K562 (cell line): ENCODE data around the gene MSRB3. TPM values are rescaled to one million over a fixed set of nuclear protein-coding genes. Genes with fewer than 3 reads are reported as not detected.

Experiments used
- ATAC-seq: fragments of 200-7000 bp; cut with Tn5 transposase; 3 replicates; pipeline ENCODE4 v1.9.1; 2020; ENCODE audit warnings: moderate library complexity
- BruUV-seq: library from RNA; stranded (reverse); fragments of 400-500 nt; replicated peaks from 2 replicates; lab custom pipeline; 2021; lab: Mats Ljungman, UMichigan
- CTCF ChIA-PET: fragments of 300-600 bp; formaldehyde crosslinking; extraction: SDS; loops from one replicate; lab custom pipeline; 2021; ENCODE audit warnings: low intra/inter-chr PET ratio; lab: Yijun Ruan, JAX
- POLR2A ChIA-PET: fragments of 300-600, 350-650 bp; sonication (Branson Sonifier 250); formaldehyde crosslinking; extraction: SDS; loops from one replicate; lab custom pipeline; 2021; ENCODE audit warnings: antibody characterized with exemption, inconsistent platforms; lab: Yijun Ruan, JAX
- DNase-seq, 4 experiments: peaks; one replicate each; pipeline versions ENCODE4 v3.0.0 to v3.0.0-alpha.2; 2011 to 2018; ENCODE audit warnings: low spot score in 3 of 4, mixed read lengths in 3 of 4; ENCODE audit errors: extremely low read depth in 1 of 4
- FAIRE-seq: peaks from 2 replicates; lab custom pipeline; 2011; peaks lifted over from hg19 to GRCh38; lab: Jason Lieb, UNC
- H2AFZ ChIP-seq: 2 replicates; pipeline ENCODE4 v1.6.0; 2011; ENCODE audit warnings: low read depth, low read length, control low read depth, inconsistent platforms
- H3K27ac ChIP-seq: fragments of 200-600 bp; 3 replicates; pipeline ENCODE4 v1.8.0; 2011; ENCODE audit warnings: low read depth, mild to moderate bottlenecking, control low read depth, inconsistent platforms, low read length, moderate library complexity, mixed read lengths; ENCODE audit errors: extremely low read depth
- H3K27me3 ChIP-seq, 2 experiments: fragments of 300-600 bp in 1 of 2; 2 replicates in 1 of 2; 3 replicates in 1 of 2; pipeline versions ENCODE4 v1.6.0 to v1.8.0; 2011; ENCODE audit warnings: inconsistent platforms in 2 of 2, low read length in 2 of 2, mild to moderate bottlenecking in 1 of 2, mixed read lengths in 1 of 2, moderate library complexity in 1 of 2; ENCODE audit not compliant: control insufficient read depth in 2 of 2, insufficient read depth in 2 of 2
- H3K36me3 ChIP-seq: fragments of 300-600 bp; 3 replicates; pipeline ENCODE4 v1.8.0; 2011; ENCODE audit warnings: mild to moderate bottlenecking, low read length, inconsistent platforms; ENCODE audit not compliant: control insufficient read depth, insufficient read depth
- H3K4me1 ChIP-seq, 2 experiments: fragments of 200-600 bp in 1 of 2; replicated peaks in 1 of 2; 2 replicates in 1 of 2; 3 replicates in 1 of 2; pipeline versions ENCODE4 v1.5.1 to v1.8.0; 2011; ENCODE audit warnings: inconsistent platforms in 2 of 2, low read length in 2 of 2, mild to moderate bottlenecking in 1 of 2, mixed read lengths in 1 of 2, moderate library complexity in 1 of 2; ENCODE audit not compliant: control insufficient read depth in 2 of 2, insufficient read depth in 2 of 2
- H3K4me2 ChIP-seq: 2 replicates; pipeline ENCODE4 v1.6.1; 2011; ENCODE audit warnings: low read length, control low read depth, inconsistent platforms, mixed read lengths; ENCODE audit not compliant: insufficient read depth
- H3K4me3 ChIP-seq: fragments of 200-600 bp; sonication (generic), shearing (Covaris generic); 2 replicates; pipeline ENCODE4 v1.5.1; 2016; ENCODE audit warnings: control low read depth, inconsistent platforms
- H3K79me2 ChIP-seq: fragments of 200-600 bp; 3 replicates; pipeline ENCODE4 v1.8.0; 2011; ENCODE audit warnings: low read length, inconsistent platforms; ENCODE audit not compliant: control insufficient read depth, insufficient read depth
- H3K9ac ChIP-seq, 2 experiments: 2 replicates each; pipeline versions ENCODE4 v1.6.0 to v1.6.1; 2011; ENCODE audit warnings: low read depth in 2 of 2, low read length in 2 of 2, control low read depth in 1 of 2, inconsistent platforms in 1 of 2, mild to moderate bottlenecking in 1 of 2, mixed read lengths in 1 of 2; ENCODE audit not compliant: insufficient read depth in 1 of 2
- H3K9me1 ChIP-seq: one replicate; pipeline ENCODE4 v1.6.0; 2011; ENCODE audit warnings: inconsistent platforms, mild to moderate bottlenecking, low read length, moderate library complexity; ENCODE audit not compliant: control insufficient read depth, insufficient read depth
- H3K9me3 ChIP-seq: replicated peaks from 2 replicates; pipeline ENCODE4 v1.5.1; 2011; ENCODE audit warnings: low read depth, low read length, inconsistent platforms; ENCODE audit not compliant: control insufficient read depth, insufficient read depth
- H4K20me1 ChIP-seq: replicated peaks from 2 replicates; pipeline ENCODE4 v1.6.1; 2011; ENCODE audit warnings: low read length, inconsistent platforms, mixed read lengths; ENCODE audit not compliant: control insufficient read depth, insufficient read depth
- C11orf30 ChIP-seq: fragments of 450-650 bp; IDR thresholded peaks from 2 replicates; pipeline ENCODE4 v1.6.1; 2016; ENCODE audit warnings: low read depth, mild to moderate bottlenecking
- CEBPG ChIP-seq, 3 experiments: fragments of 200-800 bp in 1 of 3; sonication (Bioruptor generic) in 1 of 3; sonication (generic) in 1 of 3; formaldehyde crosslinking in 1 of 3; IDR thresholded peaks in 2 of 3; conservative IDR thresholded peaks in 1 of 3; 2 replicates each; pipeline versions ENCODE4 v1.6.1 to v1.8.0; 2016 to 2022; ENCODE audit warnings: missing compliant biosample characterization in 2 of 3, missing genetic modification characterization in 2 of 3, mild to moderate bottlenecking in 1 of 3, missing genetic modification reagents in 1 of 3
- CTCF ChIP-seq, 3 experiments: IDR thresholded peaks in 2 of 3; conservative IDR thresholded peaks in 1 of 3; 2 replicates each; pipeline ENCODE4 v1.5.1; 2011 to 2012; ENCODE audit warnings: low read length in 3 of 3, mild to moderate bottlenecking in 3 of 3, control low read depth in 2 of 3, improper control_type of control experiment in 1 of 3, inconsistent platforms in 1 of 3, low read depth in 1 of 3, mixed read lengths in 1 of 3, moderate library complexity in 1 of 3; ENCODE audit not compliant: insufficient read depth in 2 of 3
- CUX1 ChIP-seq: fragments of 200-800 bp; sonication (Bioruptor generic); IDR thresholded peaks from 2 replicates; pipeline ENCODE4 v1.6.1; 2016; ENCODE audit warnings: missing genetic modification characterization, missing compliant biosample characterization
- DLX4 ChIP-seq: fragments of 250-450 bp; sonication (Bioruptor Pico); IDR thresholded peaks from 2 replicates; pipeline ENCODE4 v1.6.1; 2021; ENCODE audit warnings: mild to moderate bottlenecking
- L3MBTL2 ChIP-seq: fragments of 450-650 bp; IDR thresholded peaks from 2 replicates; pipeline ENCODE4 v1.6.1; 2016; ENCODE audit warnings: mild to moderate bottlenecking, moderate library complexity
- NR3C1 ChIP-seq: sonication (generic); formaldehyde crosslinking; IDR thresholded peaks from 2 replicates; pipeline ENCODE4 v1.8.1; 2022; ENCODE audit warnings: missing genetic modification reagents
- PHF21A ChIP-seq: fragments of 450-650 bp; IDR thresholded peaks from 2 replicates; pipeline ENCODE4 v1.6.1; 2017; ENCODE audit warnings: low read depth, borderline replicate concordance
- POLR2B ChIP-seq: fragments of 450-650 bp; IDR thresholded peaks from 2 replicates; pipeline ENCODE4 v1.6.1; 2018; ENCODE audit warnings: low read depth; ENCODE audit not compliant: partially characterized antibody
- PTBP1 ChIP-seq: fragments of 200-400 bp; formaldehyde crosslinking; IDR thresholded peaks from 2 replicates; pipeline ENCODE4 v1.6.1; 2017; ENCODE audit warnings: low read depth, low read length
- RB1 ChIP-seq: fragments of 450-650 bp; IDR thresholded peaks from 2 replicates; pipeline ENCODE4 v1.6.1; 2017; ENCODE audit warnings: low read depth, mild to moderate bottlenecking
- SMAD1 ChIP-seq: fragments of 150-350 bp; IDR thresholded peaks from 2 replicates; pipeline ENCODE4 v1.6.1; 2014; ENCODE audit warnings: low read length, low read depth; ENCODE audit not compliant: partially characterized antibody
- U2AF1 ChIP-seq: fragments of 200-400 bp; formaldehyde crosslinking; optimal IDR thresholded peaks from 2 replicates; pipeline ENCODE3; 2017; ENCODE audit warnings: mild to moderate bottlenecking, low read depth, low read length, moderate library complexity
- ZFP36 ChIP-seq: fragments of 150-350 bp; IDR thresholded peaks from 2 replicates; pipeline ENCODE4 v1.6.1; 2018; ENCODE audit warnings: low read length, low read depth; ENCODE audit not compliant: partially characterized antibody
- WGBS: fragments of 100-300 bp; shearing (Covaris generic); methylation state at CpG from one replicate; pipeline ENCODE4 v1.1.6; 2016; ENCODE audit warnings: low coverage, mixed read lengths; ENCODE audit not compliant: insufficient coverage; ENCODE audit errors: missing lambda C conversion rate; 5-methylcytosine and 5-hydroxymethylcytosine counted together
- in situ Hi-C: fragments of 300-500 bp; cut with MboI; formaldehyde crosslinking; loops from 4 replicates; pipeline ENCODE4 v1.15.0; 2018; ENCODE audit warnings: inconsistent platforms, mixed read lengths
- intact Hi-C: fragments of 100-400 bp; cut with micrococcal nuclease; formaldehyde crosslinking; loops from 2 replicates; pipeline ENCODE4 v1.14.2; 2022
- polyA plus RNA-seq, 8 experiments: library from polyadenylated mRNA; depleted of rRNA in 4 of 8; stranded (reverse) in 5 of 8; unstranded in 3 of 8; fragments of >200 nt; fragmentation: Nextera tagmentation in 2 of 8; fragmentation: Illumina TruSeq in 1 of 8; extraction: Ambion mirVana in 2 of 8; extraction: Trizol in 1 of 8; gene quantifications; 2 replicates each; pipeline versions ENCODE4 v1.2.1 to v1.2.3, GENCODE V29; 2011 to 2014; ENCODE audit warnings: inconsistent platforms in 1 of 8, missing spikeins in 1 of 8
- total RNA-seq, 7 experiments: library from RNA; depleted of rRNA in 6 of 7; stranded (reverse); fragments of >200 nt in 6 of 7; fragmentation: Illumina TruSeq in 2 of 7; extraction: Trizol in 2 of 7; gene quantifications; 2 replicates each; pipeline versions ENCODE4 v1.2.1 to v1.2.3, GENCODE V29; 2011 to 2021; ENCODE audit warnings: low replicate concordance in 1 of 7

Gene MSRB3
- total and polyA plus RNA-seq, 9 of the 15 experiments (the other 6 are each of a cell fraction or from before 2014, with no cell fraction given), result 0.04 TPM; not detected in 8

- no peaks in the 10 kb centered on the region for H3K9me3 ChIP-seq
- FAIRE-seq (no peak), ATAC-seq (no peak), DNase-seq (no peak)
- no peak overlapping the region for H3K27ac ChIP-seq
- H4K20me1 ChIP-seq, result no peaks in the 10 kb centered on the region
- H3K4me1 ChIP-seq, result no peaks in the 10 kb centered on the region
- no peak overlapping the region for H3K4me2 ChIP-seq
- H3K4me3 ChIP-seq, result no peak overlapping the region
- no peaks in the 10 kb centered on the region for H3K36me3 ChIP-seq
- intact Hi-C loops (no loop called here), in situ Hi-C loops (no loop called here)
- no TSS peak for BruUV-seq
- 0% methylated on average over 1 of the region's 1 CpG for WGBS
- H3K27me3 ChIP-seq, result no peaks in the 10 kb centered on the region
- CTCF ChIA-PET, result no interaction called here
- no peak overlapping the region for H2AFZ ChIP-seq
- H3K79me2 ChIP-seq, result no peaks in the 10 kb centered on the region
- H3K9me1 ChIP-seq, result no peaks in the 10 kb centered on the region
- H3K9ac ChIP-seq, result no peak overlapping the region
- POLR2A ChIA-PET, result no interaction called here
- TF ChIP-seq C11orf30 (no peak), CUX1 (CRISPR knock-in tag) (no peak), RB1 (no peak), PHF21A (no peak), L3MBTL2 (no peak), DLX4 (CRISPR knock-in tag) (no peak), CTCF (IDR thresholded peaks at IDR 0.05 in 2 of 3, conservative IDR thresholded peaks at IDR 0.05 in 1 of 3; ENCODE audit: insufficient read depth in 2 of 3, low read depth in 1 of 3, low read length in 3 of 3) (no peak), CEBPG (CRISPR knock-in tag; IDR thresholded peaks at IDR 0.05) (no peak), CEBPG (tag; conservative IDR thresholded peaks at IDR 0.05 in 1 of 2, IDR thresholded peaks at IDR 0.05 in 1 of 2) (no peak), NR3C1 (CRISPR knock-in tag) (no peak), POLR2B (no peak), PTBP1 (no peak), U2AF1 (no peak), SMAD1 (no peak), ZFP36 (no peak)
Observed at GRCh38 chr12:65492998-65493912, 214.8 kb downstream of the MSRB3 start.
